ENCODE results near the gene HIBADH.
A peak's percentile ranks its signal among the peaks of the same experiment; 100 is the strongest.
"Not testable (repeated sequence)": the region's sequence is repeated elsewhere in the genome, so short reads cannot be mapped to it uniquely, and the experiment has no call there.

HIBADH gene

DNA sequence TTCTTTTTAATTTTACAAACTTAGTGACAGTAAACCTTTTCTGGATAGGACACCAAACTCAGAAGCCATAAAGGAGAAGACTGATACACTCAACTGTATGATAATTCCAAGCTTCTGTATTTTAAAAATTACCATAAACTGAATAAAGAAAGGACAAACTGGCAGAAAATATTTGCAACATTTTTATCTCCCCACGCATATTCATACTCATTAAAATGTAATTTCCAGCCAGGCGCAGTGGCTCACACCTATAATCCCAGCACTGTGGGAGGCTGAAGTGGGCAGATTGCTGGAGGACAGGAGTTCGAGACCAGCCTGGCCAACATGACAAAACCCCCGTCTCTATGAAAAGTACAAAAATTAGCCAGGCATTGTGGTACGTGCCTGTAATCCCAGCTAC is 67.7 kb downstream of the HIBADH start:
- DNase-seq, result no peak

GRCh38 chr7:27593226-27593625 is 69.5 kb downstream of the HIBADH start:
- DNase-seq, result no peak

GRCh38 chr7:27590416-27590815 is 72.3 kb downstream of the HIBADH start:
- no peak for DNase-seq

DNA sequence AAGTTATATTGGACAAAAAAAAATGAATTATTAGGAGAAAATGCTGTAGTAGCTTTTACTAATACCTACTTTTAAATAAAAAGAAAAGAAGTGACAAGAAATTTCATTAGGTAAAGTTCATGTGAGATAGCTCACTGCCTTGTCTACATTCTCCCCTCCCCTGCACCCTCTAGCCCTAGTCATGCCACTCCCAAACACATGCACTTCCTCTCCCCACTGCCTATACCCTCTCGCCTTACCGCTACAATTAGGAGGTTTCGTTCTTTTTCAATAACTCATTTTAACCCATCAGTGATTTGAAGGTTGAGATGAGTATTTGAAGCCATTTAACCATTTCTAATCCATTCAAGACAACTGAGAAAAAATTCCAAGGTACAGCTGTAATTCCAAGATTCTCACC is 75.3 kb downstream of the HIBADH start:
- DNase-seq, result no peak

DNA sequence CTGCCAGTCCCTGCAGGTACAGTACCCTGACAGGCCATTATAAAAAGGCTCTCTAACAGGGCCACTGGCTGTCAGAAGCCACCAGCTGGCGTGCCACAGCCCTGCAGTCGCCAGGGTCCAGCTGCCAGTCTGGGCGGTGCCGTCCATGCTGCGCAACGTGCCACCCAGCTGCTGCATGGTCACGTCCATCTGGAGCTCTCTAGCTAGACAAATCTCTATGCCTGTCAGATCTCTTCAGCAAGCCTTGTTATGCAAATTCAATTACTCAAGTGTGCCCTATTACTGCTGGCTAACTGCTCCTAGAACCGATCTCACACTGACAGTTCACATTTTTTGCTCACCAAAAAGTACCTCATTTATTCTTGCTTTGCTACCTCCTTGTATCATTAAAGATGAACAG is 75.9 kb downstream of the HIBADH start:
- no peak for DNase-seq

- no peak for DNase-seq
Measured at GRCh38 chr7:27585781-27586447, 76.8 kb downstream of the HIBADH start.

- DNase-seq, result no peak
Measured at GRCh38 chr7:27581906-27582305, 80.8 kb downstream of the HIBADH start.

- DNase-seq, result peak in 1 of 2 donors; percentile 30
Measured at GRCh38 chr7:27581119-27581518, 81.6 kb downstream of the HIBADH start.

DNA sequence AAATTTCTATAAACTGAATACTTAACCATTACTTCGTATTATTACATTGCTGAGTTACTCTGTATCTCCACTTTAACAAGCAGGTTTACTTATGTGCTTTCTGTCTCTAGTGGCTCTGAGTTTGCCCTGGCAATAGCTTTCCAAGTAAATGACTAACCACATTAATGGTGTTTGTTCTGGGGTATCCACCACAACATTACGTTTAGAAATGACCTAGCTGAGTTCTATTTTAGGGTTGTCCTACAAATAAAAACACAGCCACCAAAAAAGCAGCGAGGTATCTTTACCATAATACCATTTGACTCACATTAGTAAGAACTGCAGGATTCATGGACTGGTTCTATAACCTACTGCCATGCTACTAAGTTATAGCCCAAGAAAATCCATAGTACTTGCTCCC is 83.1 kb downstream of the HIBADH start:
- no peak for DNase-seq

DNA sequence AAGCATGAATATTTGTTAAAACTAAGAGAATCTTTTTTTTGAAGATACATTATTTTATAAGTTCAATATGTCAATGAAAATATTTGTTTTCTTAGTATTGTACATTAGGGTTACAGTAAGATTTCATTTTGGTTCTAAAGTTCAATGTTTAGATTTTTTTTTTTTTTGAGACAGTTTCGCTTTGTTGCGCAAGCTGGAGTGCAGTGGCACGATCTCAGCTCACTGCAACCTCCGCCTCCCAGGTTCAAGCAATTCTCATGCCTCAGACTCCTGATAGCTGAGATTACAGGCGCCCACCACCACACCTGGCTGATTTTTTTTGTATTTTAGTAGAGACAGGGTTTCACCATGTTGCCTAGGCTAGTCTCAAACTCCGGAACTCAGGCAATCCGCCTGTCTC is 84.5 kb downstream of the HIBADH start:
- not testable (repeated sequence) for DNase-seq

DNA sequence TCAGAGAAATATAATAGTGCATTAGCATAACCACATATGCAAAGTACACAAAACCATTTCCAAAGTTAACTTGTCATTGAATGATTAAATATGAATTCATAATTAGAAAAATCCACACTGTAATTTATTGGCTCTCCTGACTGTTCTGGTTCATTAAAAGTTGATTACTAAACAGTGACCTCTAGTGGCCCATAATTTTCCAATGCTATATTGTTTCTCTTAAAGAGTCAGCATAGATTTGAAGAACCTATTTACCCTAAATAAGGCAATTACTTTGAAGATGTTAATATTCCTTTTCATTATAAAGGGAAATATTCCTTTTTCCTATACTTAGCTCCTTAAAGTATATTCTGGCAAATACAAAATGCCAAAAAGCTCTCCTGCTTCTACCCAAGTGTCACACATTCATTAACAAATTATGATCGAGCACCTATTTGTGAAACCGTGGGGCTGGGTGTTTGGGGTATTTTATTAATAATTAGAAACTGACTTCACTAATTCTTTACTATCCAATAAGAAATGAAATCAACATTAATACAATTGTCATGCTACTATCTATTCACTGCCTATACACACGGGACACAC is 86.2 kb downstream of the HIBADH start:
- peak; percentile 15 to 68 for DNase-seq

- peak; percentile 68 to 75 for DNase-seq
Measured at GRCh38 chr7:27575613-27576012, 87.1 kb downstream of the HIBADH start.

GRCh38 chr7:27569106-27569505 is 93.6 kb downstream of the HIBADH start:
- no peak for DNase-seq

GRCh38 chr7:27567266-27567665 is 95.4 kb downstream of the HIBADH start:
- DNase-seq, result no peak

DNA sequence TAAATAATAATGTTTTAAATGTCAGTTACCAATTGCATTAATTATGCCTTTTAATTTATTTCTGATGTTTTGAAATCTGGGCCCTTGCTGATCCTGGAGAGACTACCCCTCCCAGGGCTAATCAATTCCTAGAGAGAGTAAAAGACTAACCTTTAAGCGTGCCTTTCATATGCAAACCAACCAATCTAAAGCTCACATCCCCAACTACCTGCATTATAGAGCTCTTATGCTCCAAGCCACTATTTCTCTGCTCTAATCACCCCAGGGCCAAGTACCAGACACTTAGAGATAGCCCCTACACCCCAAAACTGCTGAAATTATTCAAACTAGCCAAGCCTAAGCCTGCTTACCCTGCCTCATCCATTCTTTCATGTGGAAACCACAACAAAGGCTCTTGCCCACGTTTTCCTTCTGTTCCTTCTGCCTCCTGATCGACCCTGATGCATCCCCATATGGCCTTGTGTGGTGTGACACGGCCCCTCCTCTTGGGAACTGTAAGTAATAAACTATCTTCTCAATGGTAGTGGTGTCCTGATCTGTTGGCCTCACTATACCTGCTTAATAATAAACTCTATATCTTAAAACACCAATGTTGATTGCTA is 97.7 kb downstream of the HIBADH start:
- no peak for DNase-seq

GRCh38 chr7:27560706-27561235 is 101.9 kb downstream of the HIBADH start:
- DNase-seq, result peak; percentile 1 to 44

DNA sequence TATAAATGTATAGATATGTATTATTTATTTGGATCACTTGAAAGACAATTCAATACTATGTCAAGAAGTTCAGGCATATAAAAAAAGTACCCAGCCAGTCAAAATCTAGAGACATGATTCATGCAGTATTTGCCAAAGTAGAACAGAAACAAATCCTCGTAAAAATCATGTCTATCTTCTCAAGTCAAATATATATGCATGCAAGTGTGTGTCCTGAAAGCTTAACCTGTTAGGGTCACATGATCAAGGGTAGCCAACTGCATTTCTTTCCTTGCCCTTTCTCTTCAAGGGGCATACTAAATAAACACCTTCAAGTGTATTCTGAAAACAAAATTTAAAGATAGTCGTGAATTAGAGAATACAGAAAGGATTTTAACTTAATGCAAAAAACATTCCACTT is 107.0 kb downstream of the HIBADH start:
- DNase-seq, result no peak

- no peak for DNase-seq
Measured at GRCh38 chr7:27554826-27555225, 107.9 kb downstream of the HIBADH start.

- no peak for DNase-seq
Measured at GRCh38 chr7:27553273-27553672, 109.4 kb downstream of the HIBADH start.

- DNase-seq, result no peak
Measured at GRCh38 chr7:27551803-27552400, 110.8 kb downstream of the HIBADH start.

DNA sequence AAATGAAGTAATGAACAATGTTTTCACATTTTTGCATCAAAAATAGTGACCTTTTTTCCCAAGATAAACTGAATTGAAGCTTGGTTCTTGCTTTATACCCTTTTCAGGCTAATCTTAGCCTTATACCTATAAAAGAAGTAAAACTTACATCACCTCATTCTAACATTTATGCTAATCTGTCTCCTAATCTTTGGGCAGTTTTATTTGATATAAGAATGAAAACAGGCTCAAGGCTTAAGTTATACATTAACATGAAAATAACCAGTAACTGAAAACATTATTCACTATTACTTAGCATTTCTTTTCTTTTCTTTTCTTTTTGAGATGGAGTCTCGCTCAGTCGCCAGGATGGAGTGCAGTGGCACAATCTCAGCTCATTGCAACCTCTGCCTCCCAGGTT is 113.1 kb downstream of the HIBADH start:
- no peak for DNase-seq

DNA sequence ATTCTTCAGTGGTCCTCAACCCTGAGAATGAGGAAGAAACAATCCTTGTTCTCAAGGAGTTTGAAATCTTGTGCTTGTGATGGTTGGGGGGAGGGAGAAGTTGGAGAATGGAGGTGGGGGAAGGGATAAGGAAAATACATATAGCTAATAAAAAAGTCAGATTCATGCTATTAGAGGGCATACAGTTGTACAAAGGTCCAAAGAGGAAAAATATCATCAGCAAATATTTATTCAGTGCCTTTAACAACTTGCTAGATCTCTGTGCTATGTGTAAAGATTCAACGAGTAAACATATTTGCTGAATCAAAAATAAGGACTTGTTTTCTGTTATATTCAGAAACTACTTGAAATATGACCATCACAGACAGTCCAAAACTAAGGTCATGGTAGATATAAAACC is 114.4 kb downstream of the HIBADH start:
- DNase-seq, result no peak

DNA sequence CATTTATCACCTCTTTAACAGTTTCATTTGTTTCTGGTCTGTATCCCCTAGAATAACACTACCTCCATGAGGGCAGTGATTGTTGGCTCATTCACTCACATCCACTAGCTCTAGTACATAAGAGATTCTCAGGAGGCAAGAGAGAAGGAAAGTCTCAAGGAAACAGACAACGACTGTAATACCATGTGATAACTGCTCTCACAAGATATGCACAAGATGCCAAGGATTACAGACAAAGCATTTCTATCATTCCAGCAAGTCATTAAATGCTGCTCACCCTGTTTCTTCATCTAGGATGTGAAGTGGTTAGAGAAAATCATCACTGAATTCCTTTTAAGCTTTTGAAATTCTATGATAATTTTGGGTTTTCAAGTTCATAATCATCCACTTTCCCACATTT is 115.3 kb downstream of the HIBADH start:
- no peak for DNase-seq

DNA sequence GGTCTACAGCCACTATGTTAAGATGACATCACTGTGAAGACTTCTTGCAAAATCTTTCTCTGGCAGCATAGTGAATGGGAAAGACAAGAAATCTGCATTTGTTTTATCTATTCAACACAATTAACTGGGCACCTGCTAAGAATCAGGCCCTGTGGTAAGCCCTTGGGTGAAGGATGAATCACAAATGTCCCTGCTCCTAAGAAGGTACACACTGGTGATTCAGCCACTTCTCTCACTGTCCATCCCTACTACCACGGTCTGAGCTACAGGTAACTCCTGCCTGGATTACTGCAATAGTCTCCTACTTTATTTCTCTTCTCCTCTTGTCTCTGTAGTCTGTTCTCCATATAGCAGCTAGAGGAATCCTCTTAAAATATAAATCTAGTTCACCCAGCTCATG is 116.1 kb downstream of the HIBADH start:
- no peak for DNase-seq

Measured in inflammatory macrophage (primary cell).